ENCODE results near the gene ADGRF5. TPM values are rescaled to one million over a fixed set of nuclear protein-coding genes. Genes with fewer than 3 reads are reported as not detected.
"Not testable (repeated sequence)": the region's sequence is repeated elsewhere in the genome, so short reads cannot be mapped to it uniquely, and the experiment has no call there.

ADGRF5 gene
- total RNA-seq, 1 donor from 2014 or later, result not detected

DNA sequence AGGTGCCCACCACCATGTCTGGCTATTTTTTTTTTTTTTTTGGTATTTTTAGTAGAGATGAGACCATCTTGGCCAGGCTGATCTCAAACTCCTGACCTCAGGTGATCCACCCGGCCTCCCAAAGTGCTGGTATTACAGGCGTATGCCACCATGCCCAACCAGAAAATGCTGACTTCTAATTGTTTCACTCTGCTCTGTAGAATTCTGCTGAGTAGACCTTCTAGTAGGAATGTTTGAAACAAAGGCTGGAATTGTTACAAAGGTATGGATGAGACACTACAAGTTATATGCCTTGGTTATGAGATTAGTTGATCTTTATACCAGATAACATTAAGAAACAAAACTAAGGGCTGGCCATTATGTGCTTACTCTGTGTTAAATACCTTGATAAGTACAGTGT is 83.7 kb downstream of the ADGRF5 start:
- Mint-ChIP-seq H3K27me3 (ENCODE audit: unreplicated experiment) (no peaks in the 10 kb centered on the region), H3K36me3 (ENCODE audit: unreplicated experiment) (no peaks in the 10 kb centered on the region), H3K27ac (ENCODE audit: unreplicated experiment) (no peak overlapping the region), H3K9me3 (ENCODE audit: unreplicated experiment) (peaks cover 23% of the 10 kb centered on the region), H3K4me1 (ENCODE audit: unreplicated experiment) (no peaks in the 10 kb centered on the region), H3K4me3 (ENCODE audit: unreplicated experiment) (no peak overlapping the region)
- DNase-seq (ENCODE audit: extremely low spot score, unreplicated experiment), result no peak
- TF ChIP-seq, protein P1, sequence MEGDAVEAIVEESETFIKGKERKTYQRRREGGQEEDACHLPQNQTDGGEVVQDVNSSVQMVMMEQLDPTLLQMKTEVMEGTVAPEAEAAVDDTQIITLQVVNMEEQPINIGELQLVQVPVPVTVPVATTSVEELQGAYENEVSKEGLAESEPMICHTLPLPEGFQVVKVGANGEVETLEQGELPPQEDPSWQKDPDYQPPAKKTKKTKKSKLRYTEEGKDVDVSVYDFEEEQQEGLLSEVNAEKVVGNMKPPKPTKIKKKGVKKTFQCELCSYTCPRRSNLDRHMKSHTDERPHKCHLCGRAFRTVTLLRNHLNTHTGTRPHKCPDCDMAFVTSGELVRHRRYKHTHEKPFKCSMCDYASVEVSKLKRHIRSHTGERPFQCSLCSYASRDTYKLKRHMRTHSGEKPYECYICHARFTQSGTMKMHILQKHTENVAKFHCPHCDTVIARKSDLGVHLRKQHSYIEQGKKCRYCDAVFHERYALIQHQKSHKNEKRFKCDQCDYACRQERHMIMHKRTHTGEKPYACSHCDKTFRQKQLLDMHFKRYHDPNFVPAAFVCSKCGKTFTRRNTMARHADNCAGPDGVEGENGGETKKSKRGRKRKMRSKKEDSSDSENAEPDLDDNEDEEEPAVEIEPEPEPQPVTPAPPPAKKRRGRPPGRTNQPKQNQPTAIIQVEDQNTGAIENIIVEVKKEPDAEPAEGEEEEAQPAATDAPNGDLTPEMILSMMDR (IDR thresholded peaks at IDR 0.05), result no peak

DNA sequence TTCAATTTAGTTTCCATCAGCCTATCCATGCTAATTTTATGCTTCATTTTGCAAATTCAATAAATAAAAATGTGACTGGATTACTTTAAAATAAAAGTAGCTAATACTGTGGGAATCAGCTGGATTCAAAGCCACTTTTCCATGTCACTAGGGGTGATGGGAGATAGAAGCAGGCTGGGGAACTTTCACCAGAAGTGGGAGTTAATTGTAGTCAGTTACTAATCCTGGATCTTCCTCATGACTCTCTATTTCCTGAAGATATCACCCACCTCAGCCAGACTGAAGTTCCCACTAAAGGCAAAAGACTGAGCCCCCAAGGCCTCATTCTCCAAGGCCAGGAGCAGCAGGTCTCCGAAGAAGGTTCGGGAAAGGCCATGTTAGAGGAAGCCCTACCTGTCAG is 86.7 kb downstream of the ADGRF5 start:
- H3K4me3 Mint-ChIP-seq (ENCODE audit: unreplicated experiment); H3K27me3 Mint-ChIP-seq (ENCODE audit: unreplicated experiment); H3K27ac Mint-ChIP-seq (ENCODE audit: unreplicated experiment); DNase-seq (ENCODE audit: extremely low spot score, unreplicated experiment); H3K4me1 Mint-ChIP-seq (ENCODE audit: unreplicated experiment); H3K9me3 Mint-ChIP-seq (ENCODE audit: unreplicated experiment); H3K36me3 Mint-ChIP-seq (ENCODE audit: unreplicated experiment): not testable (repeated sequence)

DNA sequence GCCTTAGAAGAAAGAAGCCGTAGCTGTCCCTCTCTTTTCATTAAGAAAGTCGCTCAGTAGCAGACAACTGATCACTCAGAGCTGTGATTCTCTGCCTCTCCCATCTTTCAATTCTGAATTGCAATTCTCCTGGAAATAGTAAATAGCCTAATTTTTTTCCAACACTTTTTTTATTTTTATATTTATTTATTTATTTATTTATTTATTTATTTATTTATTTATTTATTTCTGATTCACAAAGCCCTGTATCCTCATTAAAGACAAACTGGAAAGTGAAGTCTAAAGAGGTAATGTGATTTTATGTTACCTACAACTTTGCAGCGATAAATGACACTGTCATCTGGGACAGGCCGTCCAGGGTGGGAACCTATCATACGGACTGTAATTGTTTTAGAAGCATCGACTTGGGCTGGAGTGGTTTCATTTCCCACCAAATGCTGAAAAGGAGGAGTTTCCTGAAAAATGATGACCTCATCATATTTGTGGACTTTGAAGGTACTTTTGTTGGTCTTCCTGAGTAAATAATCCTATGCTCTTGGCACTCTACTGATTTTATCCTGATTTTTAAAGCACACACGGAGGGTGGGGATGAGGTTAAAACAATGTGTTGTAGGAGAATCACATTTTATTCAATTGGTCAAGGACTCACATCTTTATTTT is 87.4 kb downstream of the ADGRF5 start:
- not testable (repeated sequence) for H3K4me3 Mint-ChIP-seq (ENCODE audit: unreplicated experiment); H3K4me1 Mint-ChIP-seq (ENCODE audit: unreplicated experiment); H3K36me3 Mint-ChIP-seq (ENCODE audit: unreplicated experiment); H3K27me3 Mint-ChIP-seq (ENCODE audit: unreplicated experiment); H3K9me3 Mint-ChIP-seq (ENCODE audit: unreplicated experiment); DNase-seq (ENCODE audit: extremely low spot score, unreplicated experiment); H3K27ac Mint-ChIP-seq (ENCODE audit: unreplicated experiment)

DNA sequence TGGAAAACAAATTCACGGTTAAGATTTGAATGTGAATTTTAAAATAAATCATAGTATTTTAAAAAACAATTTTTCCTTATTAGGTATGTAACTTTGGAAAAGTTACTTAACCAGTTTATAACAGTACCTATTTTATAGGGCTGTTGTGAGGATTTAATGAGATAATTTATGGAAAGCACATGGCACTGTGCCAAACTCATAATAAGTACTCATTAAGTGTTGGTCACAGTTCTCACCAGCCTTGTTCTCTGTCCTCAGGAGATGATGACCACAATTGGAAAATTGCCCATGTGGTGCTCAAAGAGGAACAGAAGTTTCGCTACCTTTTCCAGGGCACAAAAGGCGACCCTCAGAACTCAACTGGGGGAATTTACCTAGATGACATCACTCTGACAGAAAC is 88.9 kb downstream of the ADGRF5 start:
- H3K36me3 Mint-ChIP-seq (ENCODE audit: unreplicated experiment), result no peaks in the 10 kb centered on the region
- no peak overlapping the region for H3K27ac Mint-ChIP-seq (ENCODE audit: unreplicated experiment)
- H3K9me3 Mint-ChIP-seq (ENCODE audit: unreplicated experiment), result no peaks in the 10 kb centered on the region
- H3K4me3 Mint-ChIP-seq (ENCODE audit: unreplicated experiment), result no peak overlapping the region
- DNase-seq (ENCODE audit: extremely low spot score, unreplicated experiment), result no peak
- TF ChIP-seq, protein P1 (IDR thresholded peaks at IDR 0.05), result no peak
- peaks cover 10% of the 10 kb centered on the region for H3K27me3 Mint-ChIP-seq (ENCODE audit: unreplicated experiment)
- no peaks in the 10 kb centered on the region for H3K4me1 Mint-ChIP-seq (ENCODE audit: unreplicated experiment)

DNA sequence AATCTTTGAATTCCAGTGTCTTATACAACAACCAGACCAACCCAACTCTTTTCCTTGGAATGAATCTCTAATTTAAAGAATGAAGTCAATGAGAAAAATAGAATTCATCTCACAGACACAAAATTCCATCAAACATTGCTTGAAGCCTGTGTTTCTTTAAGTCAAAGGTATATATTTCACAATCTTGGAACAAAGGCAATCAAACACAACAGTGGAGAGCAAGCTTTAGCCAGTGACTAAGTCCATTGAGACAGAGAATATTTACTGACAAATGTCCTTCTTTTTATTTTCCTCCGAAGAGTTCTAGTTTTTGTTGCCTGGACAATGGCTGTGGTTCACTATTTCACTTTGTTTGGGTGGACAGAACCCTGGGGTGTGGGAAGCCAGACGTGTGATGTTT is 92.8 kb downstream of the ADGRF5 start:
- TF ChIP-seq, protein P1 (IDR thresholded peaks at IDR 0.05), result no peak
- Mint-ChIP-seq H3K27ac (ENCODE audit: unreplicated experiment) (no peak overlapping the region), H3K27me3 (ENCODE audit: unreplicated experiment) (peaks cover 16% of the 10 kb centered on the region), H3K4me3 (ENCODE audit: unreplicated experiment) (no peak overlapping the region), H3K4me1 (ENCODE audit: unreplicated experiment) (no peaks in the 10 kb centered on the region), H3K9me3 (ENCODE audit: unreplicated experiment) (no peaks in the 10 kb centered on the region), H3K36me3 (ENCODE audit: unreplicated experiment) (no peaks in the 10 kb centered on the region)
- DNase-seq (ENCODE audit: extremely low spot score, unreplicated experiment), result no peak

DNA sequence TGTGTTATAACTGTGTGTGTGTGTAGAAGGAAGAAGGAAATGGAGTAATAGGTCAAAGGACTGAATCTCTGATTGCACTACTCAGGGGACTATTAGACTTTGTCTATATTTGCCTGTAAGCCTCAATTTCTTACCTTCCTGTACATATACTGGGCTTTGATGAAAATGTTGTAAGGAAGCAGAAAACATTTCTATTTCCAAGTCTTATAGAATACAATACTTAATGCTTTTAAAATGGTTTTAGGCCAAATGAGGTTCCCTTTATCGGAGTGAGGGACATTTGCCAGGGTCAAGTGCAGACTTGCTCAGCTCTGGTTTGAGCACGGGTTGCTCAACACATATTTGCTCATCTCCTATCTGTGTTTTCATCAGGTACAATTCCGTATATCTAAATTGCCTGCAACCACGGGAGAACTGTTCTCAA is 100.3 kb downstream of the ADGRF5 start:
- TF ChIP-seq, protein P1 (IDR thresholded peaks at IDR 0.05), result no peak
- no peak overlapping the region for H3K27ac Mint-ChIP-seq (ENCODE audit: unreplicated experiment)
- H3K9me3 Mint-ChIP-seq (ENCODE audit: unreplicated experiment), result no peaks in the 10 kb centered on the region
- peaks cover 16% of the 10 kb centered on the region for H3K27me3 Mint-ChIP-seq (ENCODE audit: unreplicated experiment)
- no peaks in the 10 kb centered on the region for H3K36me3 Mint-ChIP-seq (ENCODE audit: unreplicated experiment)
- H3K4me1 Mint-ChIP-seq (ENCODE audit: unreplicated experiment), result no peaks in the 10 kb centered on the region
- no peak overlapping the region for H3K4me3 Mint-ChIP-seq (ENCODE audit: unreplicated experiment)
- DNase-seq (ENCODE audit: extremely low spot score, unreplicated experiment), result no peak

Data from osteocyte (in vitro differentiated cells).